Activated CD8-positive, alpha-beta memory T cell treated with anti-CD3 and anti-CD28 coated beads for 1 hour (primary cell): ENCODE results near the gene XXYLT1.

Source experiments
- DNase-seq, 2 donors: peaks; one replicate each; pipeline ENCODE4 v3.0.0-alpha.2; 2020; ENCODE audit warnings: low read depth in 1 of 2; ENCODE audit errors: extremely low read depth in 1 of 2

XXYLT1 gene

DNA sequence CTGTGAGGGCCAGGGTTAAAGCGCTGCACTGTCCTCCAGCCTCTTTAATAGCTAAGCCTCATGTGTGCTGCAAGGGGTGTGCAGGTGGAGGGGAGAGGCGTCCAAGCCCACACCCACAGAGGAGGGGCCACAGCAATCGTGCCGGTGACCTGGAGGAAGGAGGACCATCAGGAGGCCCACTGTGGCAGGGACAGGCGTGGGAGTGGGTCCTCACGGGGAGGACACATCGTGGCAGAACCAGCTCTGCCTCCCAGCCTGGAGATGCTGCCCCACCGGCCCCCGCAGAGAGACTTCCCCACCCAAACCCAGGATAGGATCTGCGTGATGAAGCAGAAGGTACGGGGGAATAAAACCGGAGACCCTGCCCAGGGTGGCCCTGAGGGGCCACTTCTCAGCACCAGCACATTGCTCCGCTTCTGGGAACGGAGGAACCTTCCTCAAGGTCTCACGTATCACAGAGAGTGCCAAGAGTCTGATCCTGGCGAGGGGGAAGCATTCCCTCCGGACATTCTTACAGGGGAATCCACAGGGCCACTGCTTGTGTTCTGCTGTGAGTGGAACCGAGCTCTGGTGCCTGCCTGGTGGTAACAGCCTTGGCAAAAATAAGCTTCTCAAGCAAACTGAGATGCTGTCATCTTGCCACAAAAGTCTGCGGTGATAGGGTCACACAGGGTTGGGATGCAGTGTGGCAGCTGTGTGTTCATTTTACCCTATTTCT lies 199.8 kb downstream of the XXYLT1 start:
- DNase-seq: no peak

DNA sequence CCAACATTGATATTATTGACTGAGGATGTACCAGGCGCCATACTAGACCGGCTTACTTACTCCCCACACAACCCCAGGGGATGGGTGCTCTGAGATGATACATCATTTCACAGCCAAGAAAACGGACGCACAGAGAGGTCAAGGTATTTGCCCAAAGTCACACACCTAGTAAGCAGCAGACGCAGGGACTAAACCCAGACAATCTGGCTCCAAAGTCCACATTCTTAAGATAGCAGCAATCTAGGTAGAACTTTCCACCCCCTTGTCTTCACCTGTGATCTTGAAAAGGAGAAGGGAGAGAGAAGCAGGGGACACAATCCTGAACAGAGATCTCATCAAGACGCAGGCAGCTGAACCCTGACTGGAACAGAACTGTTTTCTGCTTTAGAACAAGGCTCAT lies 200.6 kb downstream of the XXYLT1 start:
- no peak for DNase-seq

DNA sequence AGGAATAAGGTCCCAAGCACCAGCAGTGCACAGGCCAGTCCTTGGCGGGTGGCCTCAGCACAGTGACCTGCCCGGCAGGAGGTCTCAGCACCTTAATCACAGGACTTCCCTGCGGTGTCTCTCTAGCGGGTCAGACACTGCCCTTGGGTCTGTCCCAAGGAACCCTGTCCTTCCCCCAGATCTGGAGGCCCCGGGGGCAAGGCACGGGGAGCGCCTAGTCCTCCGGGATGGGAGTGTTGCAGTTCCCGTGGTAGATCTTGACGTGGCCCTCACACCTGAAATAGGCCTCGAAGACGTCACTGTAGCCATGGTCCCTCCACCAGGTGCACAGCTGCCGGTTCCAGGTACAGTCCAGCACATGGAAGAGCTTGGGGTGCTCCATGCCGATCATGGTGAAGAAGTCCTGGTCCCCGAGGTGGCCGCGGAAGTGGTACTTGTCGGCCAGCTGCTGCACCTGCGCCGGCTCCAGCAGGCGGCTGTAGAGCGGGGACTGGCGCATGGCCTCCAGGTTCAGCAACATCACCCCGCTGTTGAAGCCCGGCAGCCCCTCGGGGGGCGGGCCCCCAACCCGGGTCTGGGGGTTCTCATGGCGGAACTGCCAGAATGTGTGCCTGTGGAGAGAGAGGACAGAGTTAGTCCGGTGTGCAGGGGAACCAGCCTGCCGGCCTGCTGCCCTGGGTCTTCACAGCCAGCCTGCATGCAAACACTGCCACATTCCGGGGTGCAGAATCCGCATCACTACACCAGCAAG lies 201.3 kb downstream of the XXYLT1 start:
- no peak for DNase-seq

DNA sequence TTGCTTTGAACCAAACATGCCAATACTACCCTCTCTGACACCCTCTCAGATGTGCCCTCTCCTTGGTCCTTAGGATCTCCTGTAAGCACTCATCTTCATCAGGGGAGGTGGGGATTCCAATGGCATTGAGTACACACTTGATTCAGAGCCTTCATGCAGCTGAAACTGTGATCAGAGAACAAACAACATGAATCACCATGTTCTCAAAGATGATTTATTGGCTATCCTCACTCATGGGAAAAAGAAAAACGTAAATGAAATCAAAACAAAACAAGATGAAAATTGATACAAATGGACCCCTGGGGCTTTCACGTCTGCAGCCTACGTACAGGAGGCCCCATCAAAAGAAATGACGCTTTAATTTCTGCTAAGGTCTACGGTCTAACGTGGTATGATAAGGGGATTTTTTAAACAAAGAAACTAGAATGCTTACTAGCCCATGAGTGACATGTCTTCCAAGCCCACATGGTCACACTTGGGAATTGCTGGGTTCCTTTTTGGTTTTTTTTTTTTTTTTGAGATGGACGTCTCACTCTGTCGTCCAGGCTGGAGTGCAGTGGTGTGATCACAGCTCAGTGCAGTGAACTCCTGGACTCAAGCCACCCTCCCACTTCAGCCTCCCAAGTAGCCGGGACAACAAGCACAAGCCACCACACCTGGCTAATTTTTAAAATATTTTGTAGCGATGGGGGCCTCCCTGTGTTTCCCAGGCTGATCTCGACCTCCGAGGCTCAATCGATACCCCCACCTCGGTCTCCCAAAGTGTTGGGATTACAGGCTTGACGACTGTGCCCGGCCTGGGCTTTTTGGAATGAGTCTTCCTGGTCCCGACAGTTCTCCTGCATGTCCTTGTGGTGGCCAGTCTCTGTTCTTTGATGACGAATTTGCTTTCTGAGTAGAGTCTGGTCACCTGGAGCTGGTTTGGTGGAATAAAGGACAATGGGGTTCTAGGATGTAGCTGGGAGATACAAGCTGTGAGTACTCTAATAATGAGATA lies 202.6 kb downstream of the XXYLT1 start:
- no peak for DNase-seq

DNA sequence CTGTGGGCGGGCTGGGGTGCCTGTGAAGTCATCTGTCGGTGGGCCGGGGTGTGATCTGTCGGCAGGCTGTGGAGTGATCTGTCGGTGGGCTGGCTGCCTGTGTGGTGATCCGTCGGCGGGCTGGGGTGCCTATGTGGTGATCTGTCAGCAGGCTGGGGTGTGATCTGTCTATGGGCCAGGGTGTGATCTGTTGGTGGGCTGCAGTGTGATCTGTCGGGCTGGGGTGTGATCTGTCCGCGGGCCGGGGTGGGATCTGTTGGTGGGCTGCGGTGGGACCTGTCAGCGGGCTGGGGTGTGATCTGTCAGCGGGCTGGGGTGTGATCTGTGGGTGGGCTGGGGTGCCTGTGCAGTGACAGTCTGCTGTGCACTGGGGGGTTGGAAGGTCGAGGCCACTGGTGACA lies 204.5 kb downstream of the XXYLT1 start:
- DNase-seq: no peak

- no peak for DNase-seq
Measured at GRCh38 chr3:195065864-195066185, 205.1 kb downstream of the XXYLT1 start.

DNA sequence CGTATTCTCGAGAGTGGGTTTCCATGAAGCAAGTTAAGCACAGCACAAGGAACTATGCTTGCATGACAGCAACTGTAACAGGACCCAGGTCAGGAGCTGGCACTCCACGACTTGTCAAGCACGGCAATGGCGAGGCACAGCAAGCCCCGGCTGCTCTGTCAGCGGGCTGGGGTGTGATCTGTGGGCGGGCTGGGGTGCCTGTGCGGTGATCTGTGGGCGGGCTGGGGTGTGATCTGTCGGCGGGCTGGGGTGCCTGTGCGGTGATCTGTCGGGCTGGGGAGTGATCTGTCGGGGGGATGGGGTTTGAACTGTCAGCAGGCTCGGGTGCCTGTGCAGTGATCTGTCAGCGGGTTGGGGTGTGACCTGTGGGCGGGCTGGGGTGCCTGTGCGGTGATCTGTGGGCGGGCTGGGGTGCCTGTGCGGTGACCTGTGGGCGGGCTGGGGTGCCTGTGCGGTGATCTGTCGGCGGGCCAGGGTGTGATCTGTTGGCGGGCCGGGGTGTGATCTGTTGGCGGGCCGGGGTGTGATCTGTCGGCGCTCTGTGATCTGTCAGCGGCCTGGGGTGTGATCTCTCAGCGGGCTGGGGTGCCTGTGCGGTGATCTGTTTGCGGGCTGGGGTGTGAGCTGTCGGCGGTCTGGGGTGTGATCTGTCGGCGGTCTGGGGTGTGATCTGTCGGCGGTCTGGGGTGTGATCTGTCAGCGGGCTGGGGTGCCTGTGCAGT lies 205.7 kb downstream of the XXYLT1 start:
- no peak for DNase-seq

GRCh38 chr3:195064300-195064931 lies 206.5 kb downstream of the XXYLT1 start:
- no peak for DNase-seq

DNA sequence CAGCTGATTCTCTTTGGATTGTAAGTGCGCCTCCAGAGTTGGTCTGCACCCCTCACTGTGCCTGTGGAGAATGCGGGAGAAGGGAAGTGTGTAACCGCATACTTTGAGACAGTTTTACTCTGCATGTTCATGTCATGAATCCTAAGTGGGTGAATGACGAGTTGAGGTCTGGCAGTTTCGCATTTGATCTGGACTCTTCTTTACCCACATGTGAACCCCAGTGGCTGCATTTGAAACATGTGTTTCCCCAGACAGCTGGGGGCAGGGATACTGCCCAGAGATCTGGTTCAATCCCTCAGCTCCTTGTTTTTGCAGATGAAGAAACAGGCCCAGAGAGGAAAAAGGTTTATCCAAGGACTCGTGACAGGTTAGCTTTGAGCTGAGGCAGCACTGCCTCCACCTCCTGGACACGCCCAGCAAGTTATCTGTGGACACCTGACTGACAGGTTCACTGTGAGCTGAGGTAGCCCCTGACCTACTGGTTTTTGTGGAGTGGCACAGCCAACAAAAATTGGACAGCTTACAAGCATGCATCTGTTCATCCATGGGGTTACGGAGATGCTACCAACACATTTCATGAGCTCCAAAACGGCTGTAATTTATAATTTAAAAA lies 207.3 kb downstream of the XXYLT1 start:
- no peak for DNase-seq

GRCh38 chr3:195062866-195063540 lies 208.0 kb downstream of the XXYLT1 start:
- no peak for DNase-seq

DNA sequence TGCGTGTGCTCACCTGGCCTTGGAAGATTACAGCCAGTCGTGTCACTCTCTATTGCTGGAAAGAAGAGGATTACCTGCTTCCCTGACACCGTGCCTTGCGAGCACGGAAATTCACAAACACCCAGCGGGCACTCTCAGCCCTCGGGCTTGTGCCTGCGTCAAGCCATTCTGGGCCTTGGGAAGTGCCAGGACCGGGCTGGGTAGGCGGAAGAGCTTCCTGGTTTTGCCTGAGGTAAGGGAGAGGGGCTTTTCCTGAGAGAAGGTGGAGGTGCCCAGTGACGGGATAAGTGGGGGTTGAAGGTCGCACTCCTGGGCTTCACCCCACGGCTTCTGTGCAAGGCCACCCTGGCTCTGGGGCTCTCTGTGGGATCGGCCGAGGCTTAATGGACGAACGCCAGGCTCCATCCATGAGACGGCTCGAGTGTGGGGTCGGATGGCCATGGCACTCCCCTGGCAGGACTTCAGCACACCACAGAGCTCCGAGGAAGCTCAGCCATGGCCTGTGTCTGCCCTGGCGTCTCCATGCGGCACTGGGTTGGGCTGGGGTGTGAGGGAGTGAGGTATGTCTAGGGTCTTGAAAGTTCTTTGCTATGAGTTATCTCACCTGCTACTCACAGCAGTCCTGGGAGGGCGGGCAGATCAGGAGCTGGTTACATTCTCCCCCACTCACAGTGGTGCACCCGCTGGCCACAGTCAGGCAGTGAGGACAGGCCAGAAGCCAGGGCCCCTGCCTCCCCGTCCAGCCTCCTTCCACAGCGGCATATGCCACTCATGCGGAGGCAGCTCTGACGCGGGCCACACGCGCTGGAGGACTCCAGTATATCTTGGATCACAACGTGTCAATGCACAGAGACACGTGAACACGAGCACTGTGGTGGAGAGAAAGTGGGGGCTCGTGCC lies 209.0 kb downstream of the XXYLT1 start:
- DNase-seq: no peak

GRCh38 chr3:195060531-195061291 lies 210.2 kb downstream of the XXYLT1 start:
- DNase-seq: no peak

DNA sequence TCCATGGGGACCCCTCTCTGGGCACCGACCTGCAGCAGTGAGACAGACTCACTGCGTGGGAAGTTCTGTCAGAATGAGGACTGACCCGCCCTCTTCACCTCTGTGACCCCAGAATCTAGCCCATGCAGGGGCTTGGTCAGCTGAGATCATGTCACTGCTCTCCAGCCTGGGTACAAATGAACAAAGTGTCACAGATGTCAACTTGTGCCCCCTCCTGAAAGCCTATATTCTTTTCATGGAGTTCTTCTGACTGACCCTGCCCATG lies 210.8 kb downstream of the XXYLT1 start:
- DNase-seq: no peak

DNA sequence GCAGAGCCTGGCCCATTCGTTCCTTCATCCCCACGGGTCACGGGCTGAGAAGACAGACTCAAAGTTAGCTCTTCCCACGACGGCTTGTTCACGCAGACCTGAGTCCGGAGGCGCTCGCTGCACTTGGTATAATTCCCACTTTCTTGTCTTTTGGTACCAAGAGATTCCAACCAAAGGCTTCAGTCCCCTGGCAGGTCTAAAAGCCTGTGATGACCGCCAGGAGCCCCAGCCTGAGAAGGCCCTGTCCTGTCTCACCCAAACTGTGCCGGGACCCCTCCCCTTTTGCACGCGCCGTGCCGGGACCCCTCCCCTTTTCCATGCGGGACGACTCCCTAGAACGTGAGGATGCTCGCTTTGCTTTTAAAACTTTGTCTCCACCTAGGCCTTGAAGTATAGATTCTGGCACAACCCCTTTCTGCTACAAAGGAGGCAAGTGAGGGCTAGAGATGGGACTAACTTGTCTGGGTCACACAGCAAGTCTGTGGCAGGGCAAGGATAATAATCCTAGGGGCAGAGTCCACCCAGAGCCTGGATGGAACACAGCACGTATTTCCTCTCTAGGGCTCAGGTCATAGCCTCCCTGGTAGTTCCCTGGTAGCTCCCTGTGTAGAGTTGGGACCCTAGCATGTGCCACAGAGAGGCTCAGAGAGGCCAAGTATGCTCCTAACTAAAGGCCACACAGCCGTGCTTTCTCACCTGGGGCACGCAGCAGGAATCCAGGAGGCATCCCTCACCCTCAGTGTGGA lies 211.3 kb downstream of the XXYLT1 start:
- DNase-seq: no peak

DNA sequence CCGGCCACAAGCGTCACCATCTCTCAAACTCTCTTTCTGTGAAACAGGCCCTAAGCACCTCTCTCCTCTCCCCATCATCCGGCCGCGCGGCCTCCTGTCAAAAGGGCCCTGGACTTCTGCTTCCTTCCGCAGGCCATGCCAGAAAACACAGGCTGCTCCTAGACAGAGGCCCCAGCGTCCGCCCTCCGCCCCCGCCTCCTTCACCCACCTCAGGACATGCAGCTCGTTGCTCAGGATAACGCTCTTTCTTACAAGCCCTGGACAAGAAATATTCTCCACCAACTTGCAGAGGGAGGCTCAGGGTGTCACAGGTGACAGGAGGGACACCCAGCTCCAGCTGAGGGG lies 212.0 kb downstream of the XXYLT1 start:
- no peak for DNase-seq

DNA sequence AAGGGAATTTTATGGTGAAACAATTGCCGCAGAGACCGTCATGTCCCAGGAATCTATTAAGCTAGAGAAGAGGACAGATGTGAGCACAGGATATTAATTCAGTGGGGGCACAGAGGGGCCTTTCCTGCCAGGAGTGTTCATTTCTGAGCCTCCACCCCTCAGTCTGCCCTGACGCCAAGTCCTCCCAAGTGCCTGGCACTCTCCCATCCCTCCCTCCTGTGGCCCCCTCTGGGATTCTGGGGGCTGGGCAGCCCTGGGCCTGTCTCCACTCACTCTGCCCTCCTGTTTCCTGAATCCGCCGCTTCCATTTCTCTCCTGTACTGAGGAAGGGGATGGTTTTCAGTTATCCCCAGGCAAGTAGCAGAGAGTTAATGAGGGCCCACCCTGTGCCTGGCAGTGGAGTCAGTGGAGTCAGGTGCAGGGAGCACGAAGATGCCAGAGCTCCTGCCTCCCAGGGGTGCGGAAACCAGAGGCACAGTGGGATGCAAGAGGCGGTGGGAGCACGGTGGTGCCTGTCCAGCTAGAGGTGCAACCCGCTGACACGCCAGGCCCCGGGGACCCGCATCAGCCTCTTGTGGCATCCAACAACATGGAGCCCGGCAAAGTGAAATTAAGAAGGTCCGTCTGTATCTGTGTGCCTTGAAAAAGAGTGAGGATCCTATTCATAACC lies 212.5 kb downstream of the XXYLT1 start:
- no peak for DNase-seq

- DNase-seq: no peak
Measured at GRCh38 chr3:195057716-195058115, 213.2 kb downstream of the XXYLT1 start.
